Hepatocyte (in vitro differentiated cells): ENCODE measurements around the gene SKAP1. TPM values are rescaled to one million over a fixed set of nuclear protein-coding genes. Genes with fewer than 3 reads are reported as not detected.

ENCODE experiments used
- DNase-seq: peaks from one replicate; pipeline ENCODE4 v3.0.0-alpha.2; 2016; ENCODE audit warnings: low spot score
- H2AFZ ChIP-seq: fragments of 200-600 bp; sonication (generic); 2 replicates; pipeline ENCODE4 v1.6.0; 2016; ENCODE audit warnings: antibody characterized with exemption, mild to moderate bottlenecking
- H3K27ac ChIP-seq: fragments of 200-600 bp; sonication (generic); 2 replicates; pipeline ENCODE4 v1.5.1; 2016; ENCODE audit warnings: mild to moderate bottlenecking
- H3K27me3 ChIP-seq: fragments of 200-600 bp; sonication (generic); 2 replicates; pipeline ENCODE4 v1.6.1; 2016
- H3K36me3 ChIP-seq: fragments of 200-600 bp; sonication (generic); replicated peaks from 2 replicates; pipeline ENCODE4 v1.5.1; 2016; ENCODE audit warnings: low read depth; ENCODE audit not compliant: insufficient read depth
- H3K4me1 ChIP-seq: fragments of 200-600 bp; sonication (generic); 2 replicates; pipeline ENCODE4 v1.5.1; 2016; ENCODE audit warnings: mild to moderate bottlenecking, moderate library complexity; ENCODE audit not compliant: insufficient read depth
- H3K4me2 ChIP-seq: fragments of 200-600 bp; sonication (generic); 2 replicates; pipeline ENCODE4 v1.6.0; 2016
- H3K4me3 ChIP-seq: fragments of 200-600 bp; sonication (generic); 2 replicates; pipeline ENCODE4 v1.5.1; 2016; ENCODE audit warnings: mild to moderate bottlenecking
- H3K79me2 ChIP-seq: fragments of 200-600 bp; sonication (generic); 2 replicates; pipeline ENCODE4 v1.6.0; 2017; ENCODE audit warnings: mild to moderate bottlenecking
- H3K9me2 ChIP-seq: fragments of 200-600 bp; sonication (generic); replicated peaks from 2 replicates; pipeline ENCODE4 v1.6.0; 2017; ENCODE audit warnings: mild to moderate bottlenecking; ENCODE audit not compliant: insufficient read depth
- H3K9me3 ChIP-seq: fragments of 200-600 bp; sonication (generic); 2 replicates; pipeline ENCODE4 v1.5.1; 2016; ENCODE audit warnings: low read depth, mild to moderate bottlenecking
- H4K20me1 ChIP-seq: fragments of 200-600 bp; sonication (generic); 2 replicates; pipeline ENCODE4 v1.6.0; 2016; ENCODE audit warnings: mild to moderate bottlenecking; ENCODE audit not compliant: insufficient read depth, poor library complexity, severe bottlenecking
- CTCF ChIP-seq: fragments of 200-600 bp; sonication (generic); IDR thresholded peaks from 2 replicates; pipeline ENCODE4 v1.5.1; 2016; ENCODE audit warnings: antibody characterized with exemption, mild to moderate bottlenecking; ENCODE audit not compliant: poor library complexity
- EZH2 ChIP-seq: fragments of 200-600 bp; sonication (generic); IDR thresholded peaks from 2 replicates; pipeline ENCODE4 v1.6.1; 2016; ENCODE audit warnings: antibody characterized with exemption, mild to moderate bottlenecking, borderline replicate concordance
- EZH2phosphoT487 ChIP-seq: fragments of 200-600 bp; sonication (generic); IDR thresholded peaks from one replicate; pipeline ENCODE4 v1.6.1; 2018; ENCODE audit warnings: antibody characterized with exemption, mild to moderate bottlenecking, low read depth, moderate library complexity; ENCODE audit not compliant: unreplicated experiment, severe bottlenecking
- WGBS: methylation state at CpG from one replicate; pipeline ENCODE4 v1.1.6; 2016; ENCODE audit warnings: low lambda C conversion rate; ENCODE audit errors: missing lambda C conversion rate; 5-methylcytosine and 5-hydroxymethylcytosine counted together
- polyA plus RNA-seq: library from polyadenylated mRNA; unstranded; fragments of >200 nt; fragmentation: Nextera tagmentation; extraction: Ambion mirVana; gene quantifications from 2 replicates; pipeline ENCODE4 v1.2.1, GENCODE V29; 2016
- total RNA-seq: library from RNA; depleted of rRNA; stranded (reverse); fragments of >200 nt; gene quantifications from 2 replicates; pipeline ENCODE4 v1.2.3, GENCODE V29; 2014

The SKAP1 gene
- total and polyA plus RNA-seq, 2 experiments from 2014 or later: 1.4 to 3.0 TPM

GRCh38 chr17:48295362-48296288 lies 134.4 kb downstream of the SKAP1 start:
- Histone ChIP-seq H3K79me2 (no peaks in the 10 kb centered on the region), H2AFZ (no peak overlapping the region), H3K36me3 (no peaks in the 10 kb centered on the region), H4K20me1 (no peaks in the 10 kb centered on the region), H3K9me2 (no peaks in the 10 kb centered on the region), H3K4me1 (no peaks in the 10 kb centered on the region), H3K27ac (no peak overlapping the region), H3K27me3 (peaks cover 3% of the 10 kb centered on the region), H3K9me3 (no peaks in the 10 kb centered on the region), H3K4me2 (no peak overlapping the region), H3K4me3 (no peak overlapping the region)
- no peak for DNase-seq
- no peak for TF ChIP-seq EZH2phosphoT487
- no peak for TF ChIP-seq CTCF
- no peak for TF ChIP-seq EZH2
- 82% methylated on average over 7 of the region's 7 CpGs for WGBS

DNA sequence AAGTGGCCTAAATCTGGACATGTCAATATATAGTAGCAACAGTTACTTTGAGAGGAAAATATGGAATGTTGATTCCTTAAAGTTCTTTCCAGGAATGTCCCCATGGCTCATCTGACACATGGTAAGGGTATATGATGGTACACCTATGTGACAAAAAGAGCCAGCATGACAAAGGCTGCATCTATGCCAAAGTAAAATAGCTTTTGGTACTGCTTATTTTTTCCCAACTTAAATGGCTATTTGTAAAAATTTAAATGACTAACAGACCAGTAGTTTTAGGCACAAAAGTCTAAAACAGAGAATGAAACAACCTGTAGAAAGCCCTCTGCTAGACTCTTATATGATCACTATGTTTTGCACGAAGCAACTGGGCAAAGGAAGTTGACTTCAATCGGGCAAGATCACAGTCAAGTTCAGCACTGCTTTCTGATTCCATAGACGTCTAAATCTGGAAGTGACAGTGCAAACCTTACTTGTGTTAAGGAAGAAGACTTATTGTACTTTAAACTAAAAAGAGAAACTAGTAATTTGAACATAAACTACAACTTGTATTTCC lies 135.1 kb downstream of the SKAP1 start:
- Histone ChIP-seq H3K27me3 (peaks cover 3% of the 10 kb centered on the region), H3K4me3 (no peak overlapping the region), H3K4me1 (no peaks in the 10 kb centered on the region), H4K20me1 (no peaks in the 10 kb centered on the region), H3K9me2 (no peaks in the 10 kb centered on the region), H3K27ac (no peak overlapping the region), H2AFZ (no peak overlapping the region), H3K4me2 (no peak overlapping the region), H3K79me2 (no peaks in the 10 kb centered on the region), H3K9me3 (no peaks in the 10 kb centered on the region), H3K36me3 (no peaks in the 10 kb centered on the region)
- WGBS: 68% methylated on average over 3 of the region's 3 CpGs
- no peak for DNase-seq
- TF ChIP-seq EZH2phosphoT487: no peak
- TF ChIP-seq EZH2: no peak
- TF ChIP-seq CTCF: no peak

DNA sequence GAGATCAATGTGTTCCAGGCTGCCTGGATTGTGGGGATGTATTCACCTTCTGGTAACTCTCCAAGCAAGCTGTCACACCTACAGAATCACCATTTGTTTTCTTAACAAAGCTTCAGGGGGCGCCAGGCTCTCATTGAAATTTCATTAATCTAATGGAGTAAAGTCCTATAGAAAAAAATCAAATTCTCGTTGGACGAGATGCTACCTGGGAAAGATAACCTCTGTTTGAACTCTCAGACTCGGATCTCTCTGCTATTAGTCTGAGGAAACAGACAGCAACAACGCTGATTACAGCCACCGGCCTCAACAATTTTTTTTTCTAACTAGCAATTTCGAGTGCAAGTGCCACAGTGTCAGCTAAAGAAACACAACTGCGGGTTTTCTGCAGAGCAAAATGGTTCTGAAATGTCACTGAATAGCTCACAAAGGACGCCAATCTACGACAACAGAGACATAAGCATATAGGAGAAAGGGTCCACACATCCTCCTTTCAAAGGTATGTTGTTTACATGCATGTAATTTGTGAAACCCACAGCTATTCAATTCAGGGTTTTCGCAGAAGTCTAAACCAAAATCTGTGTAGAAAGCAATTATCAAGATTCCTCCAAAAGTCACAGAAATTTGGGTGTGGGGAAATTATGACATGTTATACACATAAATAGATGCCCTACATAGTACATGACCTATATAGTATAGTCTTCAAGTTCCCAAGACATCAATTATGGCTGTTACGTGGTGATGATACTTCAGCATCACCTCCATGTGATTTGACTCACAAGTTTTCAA lies 135.8 kb downstream of the SKAP1 start:
- no peak overlapping the region for H3K27ac ChIP-seq
- H3K4me3 ChIP-seq: no peak overlapping the region
- no peaks in the 10 kb centered on the region for H3K36me3 ChIP-seq
- H3K9me3 ChIP-seq: no peaks in the 10 kb centered on the region
- peaks cover 2% of the 10 kb centered on the region for H3K27me3 ChIP-seq
- TF ChIP-seq CTCF (no peak), EZH2 (no peak), EZH2phosphoT487 (no peak)
- H4K20me1 ChIP-seq: no peaks in the 10 kb centered on the region
- no peaks in the 10 kb centered on the region for H3K79me2 ChIP-seq
- H3K4me1 ChIP-seq: no peaks in the 10 kb centered on the region
- H3K9me2 ChIP-seq: no peaks in the 10 kb centered on the region
- no peak for DNase-seq
- no peak overlapping the region for H3K4me2 ChIP-seq
- no peak overlapping the region for H2AFZ ChIP-seq
- 48% methylated on average over 12 of the region's 12 CpGs for WGBS
